Measurements from ENCODE around the gene SH3RF1. TPM values are rescaled to one million over a fixed set of nuclear protein-coding genes. Genes with fewer than 3 reads are reported as not detected.
A peak's percentile ranks its signal among the peaks of the same experiment; 100 is the strongest.

The SH3RF1 gene
- total RNA-seq, 4 donors from 2014 or later = 5.9 to 41.2 (median 15.0) TPM

- Histone ChIP-seq H3K4me3 (no peak overlapping the region), H3K27me3 (no peaks in the 10 kb centered on the region), H3K36me3 (no peaks in the 10 kb centered on the region), H3K27ac (no peak overlapping the region), H3K9me3 (no peaks in the 10 kb centered on the region), H3K4me1 (no peaks in the 10 kb centered on the region)
- TF ChIP-seq POLR2A (IDR thresholded peaks at IDR 0.05) = no peak
- TF ChIP-seq, protein P1, sequence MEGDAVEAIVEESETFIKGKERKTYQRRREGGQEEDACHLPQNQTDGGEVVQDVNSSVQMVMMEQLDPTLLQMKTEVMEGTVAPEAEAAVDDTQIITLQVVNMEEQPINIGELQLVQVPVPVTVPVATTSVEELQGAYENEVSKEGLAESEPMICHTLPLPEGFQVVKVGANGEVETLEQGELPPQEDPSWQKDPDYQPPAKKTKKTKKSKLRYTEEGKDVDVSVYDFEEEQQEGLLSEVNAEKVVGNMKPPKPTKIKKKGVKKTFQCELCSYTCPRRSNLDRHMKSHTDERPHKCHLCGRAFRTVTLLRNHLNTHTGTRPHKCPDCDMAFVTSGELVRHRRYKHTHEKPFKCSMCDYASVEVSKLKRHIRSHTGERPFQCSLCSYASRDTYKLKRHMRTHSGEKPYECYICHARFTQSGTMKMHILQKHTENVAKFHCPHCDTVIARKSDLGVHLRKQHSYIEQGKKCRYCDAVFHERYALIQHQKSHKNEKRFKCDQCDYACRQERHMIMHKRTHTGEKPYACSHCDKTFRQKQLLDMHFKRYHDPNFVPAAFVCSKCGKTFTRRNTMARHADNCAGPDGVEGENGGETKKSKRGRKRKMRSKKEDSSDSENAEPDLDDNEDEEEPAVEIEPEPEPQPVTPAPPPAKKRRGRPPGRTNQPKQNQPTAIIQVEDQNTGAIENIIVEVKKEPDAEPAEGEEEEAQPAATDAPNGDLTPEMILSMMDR (IDR thresholded peaks at IDR 0.05) = no peak
- DNase-seq = no peak
- intact Hi-C loops (cut with DNase I; ENCODE audit: low total_unique reads) = no loop called here
Observed at GRCh38 chr4:169163947-169164668, 106.6 kb downstream of the SH3RF1 start.

- Histone ChIP-seq H3K27ac (no peak overlapping the region), H3K4me3 (no peak overlapping the region), H3K27me3 (no peaks in the 10 kb centered on the region), H3K36me3 (no peaks in the 10 kb centered on the region), H3K9me3 (no peaks in the 10 kb centered on the region), H3K4me1 (no peaks in the 10 kb centered on the region)
- intact Hi-C loops (cut with DNase I; ENCODE audit: low total_unique reads) = no loop called here
- DNase-seq = no peak
- no peak for TF ChIP-seq POLR2A (IDR thresholded peaks at IDR 0.05)
- TF ChIP-seq, protein P1 (IDR thresholded peaks at IDR 0.05) = no peak
Observed at GRCh38 chr4:169163495-169163894, 107.3 kb downstream of the SH3RF1 start.

DNA sequence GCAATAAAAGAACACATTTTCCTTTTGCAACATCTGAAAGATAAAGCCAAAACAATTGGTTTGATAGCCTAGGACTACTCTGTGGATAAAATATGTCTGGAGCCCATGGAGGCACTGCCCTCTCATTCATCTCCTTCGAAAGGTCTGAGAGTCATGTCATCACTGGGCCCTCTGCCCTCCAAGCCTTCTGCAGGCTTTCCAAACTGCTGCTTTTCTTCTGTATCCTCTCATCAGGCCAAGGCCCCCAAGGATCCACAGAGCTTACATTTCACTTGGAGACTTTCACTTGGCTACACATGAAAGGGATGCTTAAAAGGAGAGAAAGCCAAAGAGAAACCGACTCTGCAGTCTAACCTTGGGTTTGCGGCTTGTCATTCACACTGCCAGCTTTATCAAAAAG lies 109.9 kb downstream of the SH3RF1 start:
- no peaks in the 10 kb centered on the region for H3K36me3 ChIP-seq
- H3K4me3 ChIP-seq = no peak overlapping the region
- H3K9me3 ChIP-seq = no peaks in the 10 kb centered on the region
- no peaks in the 10 kb centered on the region for H3K4me1 ChIP-seq
- peak; percentile 23 to 32 for DNase-seq
- intact Hi-C loops (cut with DNase I; ENCODE audit: low total_unique reads) = no loop called here
- TF ChIP-seq, protein P1 (IDR thresholded peaks at IDR 0.05) = no peak
- no peak for TF ChIP-seq POLR2A (IDR thresholded peaks at IDR 0.05)
- H3K27me3 ChIP-seq = no peaks in the 10 kb centered on the region
- H3K27ac ChIP-seq = no peak overlapping the region

GRCh38 chr4:169159624-169160171 lies 111.1 kb downstream of the SH3RF1 start:
- no peak for TF ChIP-seq POLR2A (IDR thresholded peaks at IDR 0.05)
- TF ChIP-seq, protein P1 (IDR thresholded peaks at IDR 0.05) = no peak
- no peak for DNase-seq
- no peaks in the 10 kb centered on the region for H3K4me1 ChIP-seq
- intact Hi-C loops (cut with DNase I; ENCODE audit: low total_unique reads) = no loop called here
- H3K36me3 ChIP-seq = no peaks in the 10 kb centered on the region
- H3K4me3 ChIP-seq = no peak overlapping the region
- H3K9me3 ChIP-seq = no peaks in the 10 kb centered on the region
- H3K27ac ChIP-seq = no peak overlapping the region
- H3K27me3 ChIP-seq = no peaks in the 10 kb centered on the region

- TF ChIP-seq POLR2A (IDR thresholded peaks at IDR 0.05) = no peak
- TF ChIP-seq, protein P1 (IDR thresholded peaks at IDR 0.05) = no peak
- DNase-seq = no peak
- no peaks in the 10 kb centered on the region for H3K36me3 ChIP-seq
- intact Hi-C loops (cut with DNase I; ENCODE audit: low total_unique reads) = no loop called here
- H3K4me3 ChIP-seq = no peak overlapping the region
- H3K4me1 ChIP-seq = no peaks in the 10 kb centered on the region
- no peaks in the 10 kb centered on the region for H3K9me3 ChIP-seq
- H3K27me3 ChIP-seq = no peaks in the 10 kb centered on the region
- H3K27ac ChIP-seq = no peak overlapping the region
Observed at GRCh38 chr4:169158861-169159260, 111.9 kb downstream of the SH3RF1 start.

All from uterus (tissue), 4 donors.